DND-41 (cell line): ENCODE data around the gene PLVAP.

Experiments used
- ATAC-seq: fragments of 200-7000 bp; cut with Tn5 transposase; 3 replicates; pipeline ENCODE4 v1.9.1; 2021; ENCODE audit warnings: low read depth; ENCODE audit not compliant: insufficient read depth
- DNase-seq: peaks from one replicate; pipeline ENCODE4 v3.0.0-alpha.2; 2020
- H2AFZ ChIP-seq: 2 replicates; pipeline ENCODE4 v1.6.0; 2012; ENCODE audit warnings: low read depth, low read length
- H3K27ac ChIP-seq: 2 replicates; pipeline ENCODE4 v1.5.1; 2012; ENCODE audit warnings: low read length, inconsistent platforms
- H3K27me3 ChIP-seq: fragments of 200-600 bp; sonication (generic); 2 replicates; pipeline ENCODE4 v1.6.0; 2012; ENCODE audit warnings: low read length, mild to moderate bottlenecking, inconsistent platforms; ENCODE audit not compliant: insufficient read depth, poor library complexity
- H3K36me3 ChIP-seq: 2 replicates; pipeline ENCODE4 v1.5.1; 2012; ENCODE audit warnings: low read length, inconsistent platforms; ENCODE audit not compliant: insufficient read depth
- H3K4me1 ChIP-seq: 2 replicates; pipeline ENCODE4 v1.5.1; 2012; ENCODE audit warnings: mild to moderate bottlenecking, low read length; ENCODE audit not compliant: insufficient read depth
- H3K4me2 ChIP-seq: 2 replicates; pipeline ENCODE4 v1.6.0; 2012; ENCODE audit warnings: mild to moderate bottlenecking, moderate library complexity, low read length, inconsistent platforms; ENCODE audit not compliant: insufficient read depth
- H3K4me3 ChIP-seq, 2 experiments: fragments of 200-600 bp in 1 of 2; shearing (Covaris generic) in 1 of 2; 2 replicates each; pipeline ENCODE4 v1.5.1; 2012 to 2016; ENCODE audit warnings: inconsistent platforms in 2 of 2, low read length in 2 of 2, mild to moderate bottlenecking in 2 of 2, low read depth in 1 of 2, moderate library complexity in 1 of 2
- H3K79me2 ChIP-seq: 2 replicates; pipeline ENCODE4 v1.6.0; 2012; ENCODE audit warnings: low read length, inconsistent platforms; ENCODE audit not compliant: insufficient read depth
- H3K9ac ChIP-seq: 2 replicates; pipeline ENCODE4 v1.6.0; 2012; ENCODE audit warnings: low read depth, mild to moderate bottlenecking, inconsistent platforms, low read length, moderate library complexity
- H3K9me3 ChIP-seq: 2 replicates; pipeline ENCODE4 v1.5.1; 2012; ENCODE audit warnings: low read length, moderate library complexity, mild to moderate bottlenecking, inconsistent platforms; ENCODE audit not compliant: insufficient read depth, severe bottlenecking
- H4K20me1 ChIP-seq: 2 replicates; pipeline ENCODE4 v1.6.0; 2012; ENCODE audit warnings: low read length; ENCODE audit not compliant: insufficient read depth
- CTCF ChIP-seq: IDR thresholded peaks from 2 replicates; pipeline ENCODE4 v1.5.1; 2012; ENCODE audit warnings: borderline replicate concordance, low read length, moderate library complexity, mild to moderate bottlenecking; ENCODE audit not compliant: poor library complexity, severe bottlenecking; ENCODE audit errors: extremely low read depth
- EZH2 ChIP-seq: IDR thresholded peaks from 3 replicates; pipeline ENCODE4 v1.6.1; 2012; ENCODE audit warnings: borderline replicate concordance, low read depth, mild to moderate bottlenecking, moderate library complexity, low read length, inconsistent platforms; ENCODE audit not compliant: severe bottlenecking

PLVAP gene

GRCh38 chr19:17336872-17337674 is 40.1 kb downstream of the PLVAP start, which contains the start of gene GTPBP3:
TSS of gene GTPBP3 (plus strand) at chr19:17337553. CDS start at chr19:17337612, 59 bp downstream.
- H4K20me1 ChIP-seq, result peaks cover 9% of the 10 kb centered on the region
- H3K79me2 ChIP-seq, result peaks cover 20% of the 10 kb centered on the region
- H3K27me3 ChIP-seq, result no peaks in the 10 kb centered on the region
- H3K9me3 ChIP-seq, result no peaks in the 10 kb centered on the region
- H2AFZ ChIP-seq, result peak within 1 kb of the TSS; percentile 85
- H3K9ac ChIP-seq, result peak within 1 kb of the TSS; percentile 94
- peaks cover 56% of the 10 kb centered on the region for H3K4me1 ChIP-seq
- peak; percentile 86 for ATAC-seq
- peak within 1 kb of the TSS; percentile 99 for H3K4me3 ChIP-seq
- TF ChIP-seq EZH2 (no peak), CTCF (no peak)
- DNase-seq, result peak; percentile 99
- peaks cover 30% of the 10 kb centered on the region for H3K36me3 ChIP-seq
- peak within 1 kb of the TSS; percentile 99 for H3K4me2 ChIP-seq
- H3K27ac ChIP-seq, result peak within 1 kb of the TSS; percentile 98

GRCh38 chr19:17335575-17335974 is 41.6 kb downstream of the PLVAP start:
- no peaks in the 10 kb centered on the region for H3K27me3 ChIP-seq
- no peak overlapping the region for H3K27ac ChIP-seq
- H3K4me2 ChIP-seq, result peak overlapping the region; percentile 99
- H3K9me3 ChIP-seq, result no peaks in the 10 kb centered on the region
- H3K4me3 ChIP-seq, result peak overlapping the region in 1 of 2 experiments; percentile 99; a peak in 2 of 4 replicates
- DNase-seq, result no peak
- TF ChIP-seq CTCF, result no peak
- no peak for TF ChIP-seq EZH2
- H2AFZ ChIP-seq, result peak overlapping the region; percentile 76
- ATAC-seq, result no peak
- H4K20me1 ChIP-seq, result peaks cover 9% of the 10 kb centered on the region
- peaks cover 17% of the 10 kb centered on the region for H3K36me3 ChIP-seq
- H3K4me1 ChIP-seq, result peaks cover 56% of the 10 kb centered on the region
- H3K79me2 ChIP-seq, result peaks cover 18% of the 10 kb centered on the region
- H3K9ac ChIP-seq, result 0 out of 2 replicates have a peak overlapping the region, but pooled peaks have one; percentile 94

GRCh38 chr19:17334414-17335409 is 42.4 kb downstream of the PLVAP start, which contains the start of gene ANO8:
TSS of gene ANO8 (minus strand) at chr19:17334855. CDS start at chr19:17334670, 185 bp downstream.
- TF ChIP-seq CTCF (no peak), EZH2 (no peak)
- Histone ChIP-seq H3K27me3 (no peaks in the 10 kb centered on the region), H3K4me2 (peak within 1 kb of the TSS; percentile 99), H3K27ac (peak within 1 kb of the TSS; percentile 59), H4K20me1 (peaks cover 9% of the 10 kb centered on the region), H3K36me3 (peaks cover 17% of the 10 kb centered on the region), H3K9ac (peak within 1 kb of the TSS; percentile 77), H3K4me1 (peaks cover 56% of the 10 kb centered on the region), H2AFZ (peak within 1 kb of the TSS; percentile 76), H3K9me3 (no peaks in the 10 kb centered on the region), H3K4me3 (peak within 1 kb of the TSS; percentile 49 to 99), H3K79me2 (peaks cover 18% of the 10 kb centered on the region)
- ATAC-seq (peak; percentile 63), DNase-seq (peak; percentile 99)
